ENCODE results near the gene WWOX. TPM values are rescaled to one million over a fixed set of nuclear protein-coding genes. Genes with fewer than 3 reads are reported as not detected.

The WWOX gene
- total RNA-seq, 2 experiments from 2014 or later = 19.1 to 23.7 TPM

DNA sequence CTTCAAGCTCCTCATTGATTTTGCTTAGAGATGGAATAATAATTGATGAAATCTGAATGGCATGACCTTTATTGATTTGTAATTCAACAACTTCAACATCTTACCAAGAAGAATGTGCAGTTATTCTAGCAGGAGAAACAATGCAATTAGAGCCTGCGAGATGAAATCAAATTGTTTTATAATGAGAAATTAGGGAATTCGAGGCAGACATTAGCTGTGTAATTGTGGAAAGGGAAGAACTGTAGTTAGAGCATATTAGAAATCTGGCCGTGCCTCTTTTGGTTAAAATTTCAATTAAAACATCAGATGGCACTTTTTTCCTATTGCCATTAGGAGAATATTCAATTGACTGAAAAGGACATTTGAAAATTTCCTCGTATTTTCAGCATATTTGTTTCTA lies 325.8 kb downstream of the WWOX start:
- DNase-seq = no peak
- intact Hi-C loops (cut with micrococcal nuclease) = no loop called here
- CTCF ChIA-PET = interaction anchor here (1.3 kb wide), 1 partner anchor 11 kb away, joined by 3 read pairs; no protein-coding TSS in a partner anchor
- no peak overlapping the region for H3K4me3 Mint-ChIP-seq
- no peaks in the 10 kb centered on the region for H3K4me1 Mint-ChIP-seq (ENCODE audit: low read depth)
- no peak for TF ChIP-seq CTCF (IDR thresholded peaks at IDR 0.05)
- H3K36me3 Mint-ChIP-seq (ENCODE audit: low read depth) = peaks cover 15% of the 10 kb centered on the region
- no peaks in the 10 kb centered on the region for H3K27me3 Mint-ChIP-seq
- H3K27ac Mint-ChIP-seq = no peak overlapping the region
- ATAC-seq = no peak
- POLR2A ChIA-PET = no interaction called here
- peaks cover 3% of the 10 kb centered on the region for H3K9me3 Mint-ChIP-seq

DNA sequence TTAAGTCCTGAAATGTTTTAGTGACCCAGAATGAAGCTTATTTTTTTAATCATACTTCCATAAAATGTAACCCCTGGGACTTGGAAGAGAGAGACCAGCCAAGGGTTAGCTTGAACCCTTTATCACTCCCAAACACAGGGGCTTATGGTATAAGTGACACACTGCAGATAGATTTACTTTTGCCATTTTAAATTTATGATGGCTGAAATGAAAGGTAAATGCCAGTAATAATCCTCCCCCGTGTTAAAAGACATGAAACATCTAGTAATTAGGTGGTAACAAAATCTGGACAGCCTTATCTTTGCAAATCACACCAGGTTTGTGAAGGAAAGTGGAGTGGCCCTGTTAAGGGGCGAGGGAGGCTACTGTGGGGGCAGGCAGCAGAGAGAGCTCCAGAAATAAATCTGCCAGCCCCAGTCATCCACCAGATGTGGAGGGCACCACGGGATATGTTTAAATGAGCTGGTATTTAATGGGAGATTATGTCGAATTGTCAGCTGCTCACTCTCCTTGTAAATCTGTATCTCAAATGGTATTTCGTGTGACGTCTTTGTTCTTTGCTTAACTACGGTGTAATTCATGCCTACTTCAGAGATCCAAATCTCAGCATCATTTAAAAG lies 326.5 kb downstream of the WWOX start:
- Mint-ChIP-seq H3K9me3 (peaks cover 3% of the 10 kb centered on the region), H3K27me3 (no peaks in the 10 kb centered on the region), H3K4me3 (no peak overlapping the region), H3K4me1 (ENCODE audit: low read depth) (no peaks in the 10 kb centered on the region), H3K27ac (no peak overlapping the region), H3K36me3 (ENCODE audit: low read depth) (peaks cover 15% of the 10 kb centered on the region)
- ChIA-PET CTCF (no interaction called here), POLR2A (no interaction called here)
- ATAC-seq (no peak), DNase-seq (no peak)
- intact Hi-C loops (cut with micrococcal nuclease) = no loop called here
- TF ChIP-seq CTCF (IDR thresholded peaks at IDR 0.05) = no peak

- TF ChIP-seq CTCF (IDR thresholded peaks at IDR 0.05) = no peak
- ATAC-seq = no peak
- Mint-ChIP-seq H3K9me3 (peaks cover 3% of the 10 kb centered on the region), H3K27ac (no peak overlapping the region), H3K4me1 (ENCODE audit: low read depth) (no peaks in the 10 kb centered on the region), H3K36me3 (ENCODE audit: low read depth) (peaks cover 26% of the 10 kb centered on the region), H3K27me3 (no peaks in the 10 kb centered on the region), H3K4me3 (no peak overlapping the region)
- ChIA-PET POLR2A (no interaction called here), CTCF (interaction anchor here (1.5 kb wide), 2 partner anchors 9 to 31 kb away, joined by 3 to 9 read pairs; no protein-coding TSS in a partner anchor)
- no peak for DNase-seq
- intact Hi-C loops (cut with micrococcal nuclease) = no loop called here
These were observed 328.7 kb downstream of the WWOX start for GRCh38 chr16:78428193-78428592.

GRCh38 chr16:78430281-78430680 lies 330.8 kb downstream of the WWOX start:
- no peaks in the 10 kb centered on the region for H3K4me1 Mint-ChIP-seq (ENCODE audit: low read depth)
- peaks cover 3% of the 10 kb centered on the region for H3K9me3 Mint-ChIP-seq
- intact Hi-C loops (cut with micrococcal nuclease) = no loop called here
- POLR2A ChIA-PET = no interaction called here
- CTCF ChIA-PET = interaction anchor here (0.9 kb wide), 1 partner anchor 9 kb away, joined by 5 read pairs; no protein-coding TSS in a partner anchor
- peaks cover 36% of the 10 kb centered on the region for H3K36me3 Mint-ChIP-seq (ENCODE audit: low read depth)
- no peaks in the 10 kb centered on the region for H3K27me3 Mint-ChIP-seq
- ATAC-seq = no peak
- DNase-seq = no peak
- no peak overlapping the region for H3K4me3 Mint-ChIP-seq
- no peak for TF ChIP-seq CTCF (IDR thresholded peaks at IDR 0.05)
- no peak overlapping the region for H3K27ac Mint-ChIP-seq

DNA sequence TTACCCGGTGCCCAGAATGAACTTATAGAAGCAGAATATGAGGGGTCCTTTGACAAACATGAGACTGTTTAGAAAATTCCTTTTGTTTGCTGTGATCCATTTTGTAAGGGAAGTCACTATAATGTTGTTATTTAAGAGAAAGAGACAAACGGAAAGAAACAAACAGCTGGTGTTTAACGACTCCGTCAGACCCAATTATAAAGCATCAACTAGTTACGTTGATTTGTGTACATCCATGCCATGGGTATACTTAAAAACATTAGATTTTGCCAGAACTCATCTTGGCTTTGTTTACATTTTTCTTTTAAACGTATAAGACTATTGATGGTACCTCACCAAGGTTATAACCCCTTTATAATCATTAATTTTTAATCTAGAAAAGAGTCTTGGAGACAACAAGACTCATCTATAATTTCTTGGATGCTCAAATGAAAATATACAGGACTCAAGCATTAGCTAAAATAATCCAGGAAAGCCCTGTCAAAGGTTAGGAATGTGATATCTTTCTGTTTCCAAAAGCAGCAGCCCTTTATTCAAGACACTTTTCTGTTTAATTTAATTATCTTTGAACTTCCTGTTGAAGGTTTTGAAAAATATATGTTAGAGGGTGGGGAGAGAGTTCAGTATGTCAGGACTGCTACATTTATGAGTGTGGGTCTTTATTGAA lies 331.7 kb downstream of the WWOX start:
- Mint-ChIP-seq H3K9me3 (peaks cover 3% of the 10 kb centered on the region), H3K4me3 (no peak overlapping the region), H3K27me3 (no peaks in the 10 kb centered on the region), H3K36me3 (ENCODE audit: low read depth) (peaks cover 35% of the 10 kb centered on the region), H3K27ac (no peak overlapping the region), H3K4me1 (ENCODE audit: low read depth) (no peaks in the 10 kb centered on the region)
- ChIA-PET POLR2A (no interaction called here), CTCF (interaction anchor here (0.9 kb wide), 1 partner anchor 9 kb away, joined by 5 read pairs; no protein-coding TSS in a partner anchor)
- DNase-seq (no peak), ATAC-seq (no peak)
- intact Hi-C loops (cut with micrococcal nuclease) = no loop called here
- no peak for TF ChIP-seq CTCF (IDR thresholded peaks at IDR 0.05)

Measured in activated CD8-positive, alpha-beta T cell treated with anti-CD3 and anti-CD28 coated beads for 36 hours (primary cell).